GM19099 (cell line): Measurements from ENCODE around the gene BTBD9.

Experiments
- POLR2A ChIP-seq: IDR thresholded peaks from 3 replicates; pipeline ENCODE4 v1.6.1; 2011; ENCODE audit warnings: low read depth; ENCODE audit not compliant: insufficient read length; ENCODE audit errors: extremely low read depth

Gene BTBD9

GRCh38 chr6:38158762-38159350 lies 480.9 kb downstream of the BTBD9 start:
- no peak for TF ChIP-seq POLR2A

GRCh38 chr6:38157905-38158304 lies 481.8 kb downstream of the BTBD9 start:
- no peak for TF ChIP-seq POLR2A

- no peak for TF ChIP-seq POLR2A
Observed at GRCh38 chr6:38156818-38157565, 482.7 kb downstream of the BTBD9 start.

GRCh38 chr6:38155621-38156204 lies 484.0 kb downstream of the BTBD9 start:
- no peak for TF ChIP-seq POLR2A

GRCh38 chr6:38155144-38155543 lies 484.6 kb downstream of the BTBD9 start:
- no peak for TF ChIP-seq POLR2A

GRCh38 chr6:38154731-38155130 lies 485.0 kb downstream of the BTBD9 start:
- no peak for TF ChIP-seq POLR2A

- TF ChIP-seq POLR2A: no peak
Observed at GRCh38 chr6:38153798-38154345, 485.9 kb downstream of the BTBD9 start.

- TF ChIP-seq POLR2A: no peak
Observed at GRCh38 chr6:38153076-38153797, 486.5 kb downstream of the BTBD9 start.

GRCh38 chr6:38152620-38153019 lies 487.1 kb downstream of the BTBD9 start:
- TF ChIP-seq POLR2A: no peak

GRCh38 chr6:38151580-38152500 lies 487.9 kb downstream of the BTBD9 start:
- no peak for TF ChIP-seq POLR2A

- TF ChIP-seq POLR2A: no peak
Observed at GRCh38 chr6:38150681-38151296, 488.9 kb downstream of the BTBD9 start.

- no peak for TF ChIP-seq POLR2A
Observed at GRCh38 chr6:38150021-38150420, 489.7 kb downstream of the BTBD9 start.

- no peak for TF ChIP-seq POLR2A
Observed at GRCh38 chr6:38149531-38149930, 490.2 kb downstream of the BTBD9 start.

GRCh38 chr6:38148606-38149005 lies 491.1 kb downstream of the BTBD9 start:
- TF ChIP-seq POLR2A: no peak

- TF ChIP-seq POLR2A: no peak
Observed at GRCh38 chr6:38146734-38147027, 493.0 kb downstream of the BTBD9 start.
